Measurements from ENCODE around the gene PHF23. TPM values are rescaled to one million over a fixed set of nuclear protein-coding genes. Genes with fewer than 3 reads are reported as not detected.

The PHF23 gene
- total and polyA plus RNA-seq, 9 of the 15 experiments (the other 6 are each of a cell fraction or from before 2014, with no cell fraction given), result 7.4 to 87.5 (median 33.7) TPM

DNA sequence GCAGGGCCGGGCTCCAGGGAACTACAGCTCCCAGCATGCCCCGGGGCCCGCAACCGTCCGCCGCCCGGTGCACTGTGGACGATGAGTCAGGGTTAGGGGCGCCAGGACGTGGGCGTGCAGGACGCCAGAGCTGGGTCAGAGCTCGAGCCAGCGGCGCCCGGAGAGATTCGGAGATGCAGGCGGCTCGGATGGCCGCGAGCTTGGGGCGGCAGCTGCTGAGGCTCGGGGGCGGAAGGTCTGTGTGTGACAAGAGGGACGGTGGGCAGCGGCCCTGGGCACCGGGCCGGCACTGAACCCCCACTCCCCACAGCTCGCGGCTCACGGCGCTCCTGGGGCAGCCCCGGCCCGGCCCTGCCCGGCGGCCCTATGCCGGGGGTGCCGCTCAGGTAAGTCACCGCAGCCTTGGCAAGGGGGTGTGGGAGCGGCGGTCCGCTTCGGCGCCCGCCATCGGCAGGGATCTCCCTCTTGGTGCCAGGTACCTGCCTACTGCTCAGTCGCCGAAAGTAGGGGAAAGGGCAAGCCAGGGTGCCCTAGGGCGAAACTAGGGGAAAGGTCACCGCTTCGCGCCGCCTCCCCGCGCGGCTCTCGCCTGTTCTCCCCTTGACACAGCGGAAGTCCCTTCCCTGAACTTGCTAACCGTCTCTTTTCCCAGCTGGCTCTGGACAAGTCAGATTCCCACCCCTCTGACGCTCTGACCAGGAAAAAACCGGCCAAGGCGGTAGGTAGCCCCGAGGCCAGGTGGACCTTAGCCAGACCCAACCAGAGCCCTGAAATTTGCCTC, 19.3 kb downstream of the PHF23 start, which contains the start of the genes ACADVL and DLG4 (continued):
- TF ChIP-seq ELK1 (CRISPR knock-in tag; IDR thresholded peaks at IDR 0.05) (no peak), MECOM (CRISPR knock-in tag; IDR thresholded peaks at IDR 0.05) (no peak), PHF8 (IDR thresholded peaks at IDR 0.05; ENCODE audit: borderline replicate concordance, low read length) (peak; percentile 67; the same call in 1 of the 2 replicates), USF2 (CRISPR knock-in tag; IDR thresholded peaks at IDR 0.05) (no peak), ZC3H8 (IDR thresholded peaks at IDR 0.05) (no peak), PHB2 (IDR thresholded peaks at IDR 0.05; ENCODE audit: low read depth) (no peak), ZNF124 (CRISPR knock-in tag; IDR thresholded peaks at IDR 0.05) (no peak), VEZF1 (CRISPR knock-in tag; IDR thresholded peaks at IDR 0.05) (no peak), OTX1 (CRISPR knock-in tag; IDR thresholded peaks at IDR 0.05) (no peak), NR2C1 (IDR thresholded peaks at IDR 0.05) (no peak), NR2C1 (tag; IDR thresholded peaks at IDR 0.05) (no peak), RBM22 (IDR thresholded peaks at IDR 0.05; ENCODE audit: low read depth, low read length, poor library complexity, severe bottlenecking) (no peak), HDAC2 (IDR thresholded peaks at IDR 0.05) (no peak), ZNF586 (CRISPR knock-in tag; conservative IDR thresholded peaks at IDR 0.05) (no peak), TSHZ1 (CRISPR knock-in tag; IDR thresholded peaks at IDR 0.05) (no peak), IFI16 (CRISPR knock-in tag; IDR thresholded peaks at IDR 0.05) (no peak), FOS (IDR thresholded peaks at IDR 0.05; ENCODE audit: extremely low read depth, insufficient read length) (no peak), POLR2AphosphoS2 (IDR thresholded peaks at IDR 0.05; ENCODE audit: low read length) (no peak), ETV1 (tag; conservative IDR thresholded peaks at IDR 0.05; ENCODE audit: low read depth) (peak; percentile 69; the same call in 1 of the 2 replicates), ASH1L (IDR thresholded peaks at IDR 0.05; ENCODE audit: borderline replicate concordance, low read depth, partially characterized antibody) (no peak)
- TF ChIP-seq, protein P1, sequence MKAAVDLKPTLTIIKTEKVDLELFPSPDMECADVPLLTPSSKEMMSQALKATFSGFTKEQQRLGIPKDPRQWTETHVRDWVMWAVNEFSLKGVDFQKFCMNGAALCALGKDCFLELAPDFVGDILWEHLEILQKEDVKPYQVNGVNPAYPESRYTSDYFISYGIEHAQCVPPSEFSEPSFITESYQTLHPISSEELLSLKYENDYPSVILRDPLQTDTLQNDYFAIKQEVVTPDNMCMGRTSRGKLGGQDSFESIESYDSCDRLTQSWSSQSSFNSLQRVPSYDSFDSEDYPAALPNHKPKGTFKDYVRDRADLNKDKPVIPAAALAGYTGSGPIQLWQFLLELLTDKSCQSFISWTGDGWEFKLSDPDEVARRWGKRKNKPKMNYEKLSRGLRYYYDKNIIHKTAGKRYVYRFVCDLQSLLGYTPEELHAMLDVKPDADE (conservative IDR thresholded peaks at IDR 0.05; ENCODE audit: control insufficient read depth, low read depth, low read length), result peak; percentile 95

Measured in K562 (cell line).